Fibroblast of upper back skin (primary cell): ENCODE data around the gene MZT2B.
"Not testable (repeated sequence)": the region's sequence is repeated elsewhere in the genome, so short reads cannot be mapped to it uniquely, and the experiment has no call there.

Source experiments
- DNase-seq: peaks from one replicate; pipeline ENCODE4 v3.0.0-alpha.2; 2013

The MZT2B gene

GRCh38 chr2:130152816-130153595, 29.1 kb upstream of the MZT2B start:
- DNase-seq = no peak

GRCh38 chr2:130153721-130154422, 28.2 kb upstream of the MZT2B start:
- DNase-seq = not testable (repeated sequence)

- DNase-seq = not testable (repeated sequence)
Observed at GRCh38 chr2:130154423-130154770, 27.7 kb upstream of the MZT2B start.

GRCh38 chr2:130154773-130155765, 27.0 kb upstream of the MZT2B start:
- DNase-seq = no peak

- peak; percentile 48 for DNase-seq
Observed at GRCh38 chr2:130155956-130156623, 26.0 kb upstream of the MZT2B start.

- no peak for DNase-seq
Observed at GRCh38 chr2:130156624-130157004, 25.4 kb upstream of the MZT2B start.

GRCh38 chr2:130157354-130157753, 24.7 kb upstream of the MZT2B start:
- not testable (repeated sequence) for DNase-seq

- DNase-seq = not testable (repeated sequence)
Observed at GRCh38 chr2:130157825-130158514, 24.1 kb upstream of the MZT2B start.

- DNase-seq = no peak
Observed at GRCh38 chr2:130158631-130159030, 23.4 kb upstream of the MZT2B start.

GRCh38 chr2:130159376-130159775, 22.7 kb upstream of the MZT2B start:
- not testable (repeated sequence) for DNase-seq

- no peak for DNase-seq
Observed at GRCh38 chr2:130160131-130160530, 21.9 kb upstream of the MZT2B start.

GRCh38 chr2:130160838-130161705, 21.0 kb upstream of the MZT2B start:
- not testable (repeated sequence) for DNase-seq

- not testable (repeated sequence) for DNase-seq
Observed at GRCh38 chr2:130162486-130162885, 19.6 kb upstream of the MZT2B start.

- DNase-seq = no peak
Observed at GRCh38 chr2:130162968-130163367, 19.1 kb upstream of the MZT2B start.

GRCh38 chr2:130165293-130166016, 16.6 kb upstream of the MZT2B start:
- DNase-seq = no peak

- DNase-seq = not testable (repeated sequence)
Observed at GRCh38 chr2:130166611-130167010, 15.5 kb upstream of the MZT2B start.

- not testable (repeated sequence) for DNase-seq
Observed at GRCh38 chr2:130169163-130169562, 12.9 kb upstream of the MZT2B start.

GRCh38 chr2:130169896-130170295, 12.2 kb upstream of the MZT2B start:
- DNase-seq = no peak

GRCh38 chr2:130174866-130175265, 7.2 kb upstream of the MZT2B start:
- not testable (repeated sequence) for DNase-seq
